ENCODE results near the gene PSKH1. TPM values are rescaled to one million over a fixed set of nuclear protein-coding genes. Genes with fewer than 3 reads are reported as not detected.

Gene PSKH1
- total and polyA plus RNA-seq, 4 donors, result 15.2 to 30.4 (median 22.9) TPM

DNA sequence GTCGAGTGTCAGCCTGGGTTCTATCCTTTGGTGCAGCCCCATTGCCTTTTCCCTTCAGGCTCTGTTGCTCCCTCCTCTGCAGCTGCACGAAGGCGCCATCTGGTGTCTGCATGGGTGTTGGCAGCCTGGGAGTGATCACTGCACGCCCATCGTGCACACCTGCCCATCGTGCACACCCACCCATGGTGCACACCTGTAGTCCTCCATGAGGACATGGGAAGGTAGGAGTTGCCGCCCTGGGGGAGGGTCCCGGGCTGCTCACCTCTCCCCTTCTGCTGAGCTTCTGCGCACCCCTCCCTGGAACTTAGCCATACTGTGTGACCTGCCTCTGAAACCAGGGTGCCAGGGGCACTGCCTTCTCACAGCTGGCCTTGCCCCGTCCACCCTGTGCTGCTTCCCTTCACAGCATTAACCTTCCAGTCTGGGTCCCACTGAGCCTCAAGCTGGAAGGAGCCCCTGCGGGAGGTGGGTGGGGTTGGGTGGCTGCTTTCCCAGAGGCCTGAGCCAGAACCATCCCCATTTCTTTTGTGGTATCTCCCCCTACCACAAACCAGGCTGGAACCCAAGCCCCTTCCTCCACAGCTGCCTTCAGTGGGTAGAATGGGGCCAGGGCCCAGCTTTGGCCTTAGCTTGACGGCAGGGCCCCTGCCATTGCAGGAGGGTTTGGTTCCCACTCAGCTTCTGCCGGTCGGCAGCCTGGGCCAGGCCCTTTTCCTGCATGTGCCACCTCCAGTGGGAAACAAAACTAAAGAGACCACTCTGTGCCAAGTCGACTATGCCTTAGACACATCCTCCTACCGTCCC is 35.7 kb downstream of the PSKH1 start:
- intact Hi-C loops (cut with DNase I), result loop anchor here (1.0 to 2.0 kb wide), 3 partner anchors 44 to 114 kb away; partner anchors contain the start of gene NRN1L (in 1 of the 2)
- ATAC-seq (ENCODE audit: low FRiP score) (peak; percentile 78), DNase-seq (peak; percentile 77 to 90)
- H3K4me3 ChIP-seq (ENCODE audit: low read length in 2 of 2), result no peak overlapping the region
- peaks cover 0 to 2% of the 10 kb centered on the region in 2 donors for H3K36me3 ChIP-seq (ENCODE audit: control insufficient read depth in 1 of 2, insufficient read depth in 2 of 2, low read length in 1 of 2)
- no peak overlapping the region for H3K27ac ChIP-seq (ENCODE audit: low read depth in 1 of 2, low read length in 2 of 2)
- H3K4me1 ChIP-seq (ENCODE audit: control insufficient read depth in 1 of 2, insufficient read depth in 2 of 2, low read length in 2 of 2), result no peaks in the 10 kb centered on the region
- H3K27me3 ChIP-seq (ENCODE audit: control insufficient read depth in 1 of 2, insufficient read depth in 2 of 2, low read length in 1 of 2), result no peaks in the 10 kb centered on the region
- no peaks in the 10 kb centered on the region for H3K9me3 ChIP-seq (ENCODE audit: control insufficient read depth, low read length)
- 47 to 50% methylated on average over 16 of the region's 16 CpGs for WGBS, 2 donors

DNA sequence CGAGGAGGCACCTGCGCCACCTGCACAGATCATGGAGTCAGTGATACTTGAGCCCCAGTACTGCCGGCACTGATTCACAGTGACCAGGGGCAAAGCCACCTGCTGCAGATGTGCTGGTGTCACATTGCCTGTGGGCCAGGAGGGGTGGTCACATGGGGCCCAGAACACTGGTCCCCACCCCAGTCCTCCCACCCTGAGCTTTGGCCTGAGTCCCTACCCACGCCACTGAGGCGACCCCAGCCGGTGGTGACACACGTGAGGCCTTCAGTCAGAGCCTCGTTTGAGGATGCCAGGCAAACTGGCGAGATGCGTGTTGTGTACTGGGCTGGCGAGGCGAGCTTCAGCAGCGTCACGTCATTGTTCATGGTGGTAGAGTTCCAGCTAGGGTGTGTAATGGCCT is 37.1 kb downstream of the PSKH1 start:
- Histone ChIP-seq H3K4me3 (ENCODE audit: low read length in 2 of 2) (no peak overlapping the region), H3K36me3 (ENCODE audit: control insufficient read depth in 1 of 2, insufficient read depth in 2 of 2, low read length in 1 of 2) (peaks cover 0 to 2% of the 10 kb centered on the region in 2 donors), H3K27me3 (ENCODE audit: control insufficient read depth in 1 of 2, insufficient read depth in 2 of 2, low read length in 1 of 2) (no peaks in the 10 kb centered on the region), H3K27ac (ENCODE audit: low read depth in 1 of 2, low read length in 2 of 2) (no peak overlapping the region), H3K9me3 (ENCODE audit: control insufficient read depth, low read length) (no peaks in the 10 kb centered on the region), H3K4me1 (ENCODE audit: control insufficient read depth in 1 of 2, insufficient read depth in 2 of 2, low read length in 2 of 2) (no peaks in the 10 kb centered on the region)
- intact Hi-C loops (cut with DNase I), result no loop called here
- ATAC-seq (ENCODE audit: low FRiP score) (no peak), DNase-seq (peak in 1 of 2 donors; percentile 30)
- WGBS, 2 donors, result 88 to 90% methylated on average over 14 of the region's 14 CpGs

DNA sequence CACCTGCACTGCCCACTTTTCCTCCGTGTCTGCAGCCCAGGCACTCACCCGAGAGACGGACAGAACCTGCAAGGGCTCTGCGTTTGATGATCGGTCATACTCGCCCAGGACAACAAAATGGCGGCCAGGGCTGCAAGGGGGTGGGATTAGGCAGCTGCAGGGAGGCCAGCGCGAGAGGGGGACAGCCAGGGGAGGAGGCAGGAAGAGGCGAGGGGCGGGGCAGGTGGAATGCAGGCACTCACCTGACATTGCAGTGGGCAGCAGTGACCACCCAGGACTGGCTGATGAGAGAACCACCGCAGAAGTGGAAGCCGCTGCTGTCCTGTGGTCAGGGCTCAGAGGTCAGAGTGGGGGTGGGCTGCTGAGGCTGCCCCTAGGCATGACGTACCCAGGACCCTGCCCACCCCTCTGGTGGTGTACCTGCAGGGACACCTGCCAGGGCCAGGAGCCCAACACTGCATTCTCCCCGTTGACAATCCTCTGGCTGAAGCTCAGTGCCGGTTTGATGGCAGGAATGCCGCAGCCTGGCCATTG is 37.7 kb downstream of the PSKH1 start:
- H3K27ac ChIP-seq (ENCODE audit: low read depth in 1 of 2, low read length in 2 of 2), result no peak overlapping the region
- intact Hi-C loops (cut with DNase I), result no loop called here
- DNase-seq (peak in 1 of 2 donors; percentile 42), ATAC-seq (ENCODE audit: low FRiP score) (no peak)
- H3K27me3 ChIP-seq (ENCODE audit: control insufficient read depth in 1 of 2, insufficient read depth in 2 of 2, low read length in 1 of 2), result no peaks in the 10 kb centered on the region
- WGBS, 2 donors, result 90 to 91% methylated on average over 14 to 17 of the region's 17 CpGs
- peaks cover 0 to 2% of the 10 kb centered on the region in 2 donors for H3K36me3 ChIP-seq (ENCODE audit: control insufficient read depth in 1 of 2, insufficient read depth in 2 of 2, low read length in 1 of 2)
- no peak overlapping the region for H3K4me3 ChIP-seq (ENCODE audit: low read length in 2 of 2)
- no peaks in the 10 kb centered on the region for H3K4me1 ChIP-seq (ENCODE audit: control insufficient read depth in 1 of 2, insufficient read depth in 2 of 2, low read length in 2 of 2)
- no peaks in the 10 kb centered on the region for H3K9me3 ChIP-seq (ENCODE audit: control insufficient read depth, low read length)

DNA sequence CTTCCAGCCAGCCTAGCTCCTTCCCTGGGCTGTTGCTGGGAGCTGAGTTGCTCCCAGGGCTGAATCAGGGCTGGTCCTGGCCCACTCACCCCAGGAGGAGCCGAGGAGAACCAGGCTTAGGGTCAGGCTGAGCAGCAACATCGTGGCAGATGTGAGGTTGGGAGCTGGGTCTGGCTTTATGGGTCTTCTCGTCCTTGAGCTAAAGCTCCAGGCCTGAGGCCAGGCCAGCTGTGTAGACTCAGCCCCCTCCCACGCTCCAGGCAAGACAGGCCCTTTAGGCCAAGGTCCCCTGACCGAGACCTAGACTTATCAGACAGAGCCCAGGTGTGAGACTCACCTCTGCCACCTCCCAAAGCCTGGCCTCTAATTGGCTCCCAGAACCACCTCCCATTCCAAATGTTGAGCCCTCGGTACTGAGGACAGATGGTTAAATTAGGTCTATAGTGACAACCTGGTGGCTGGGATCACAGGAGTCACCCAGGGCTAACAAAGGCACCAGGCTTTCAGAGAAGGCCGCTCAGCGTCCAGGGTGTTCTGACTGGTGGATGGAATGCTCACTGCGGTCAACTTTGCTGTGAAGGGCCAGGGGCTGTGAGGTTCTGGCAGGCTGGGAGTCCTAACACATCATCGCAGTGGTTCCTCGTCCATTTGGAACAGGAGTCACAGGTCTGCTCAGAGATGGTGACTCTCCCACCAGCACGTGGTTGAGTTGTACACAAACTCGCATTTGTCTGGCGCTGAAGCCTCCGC is 38.8 kb downstream of the PSKH1 start, which contains the start of gene CTRL:
TSS of gene CTRL (minus strand) at position 151 of the 750 bp plus-strand sequence. CDS start at position 141, 10 bp downstream.
- Histone ChIP-seq H3K27me3 (ENCODE audit: control insufficient read depth in 1 of 2, insufficient read depth in 2 of 2, low read length in 1 of 2) (no peaks in the 10 kb centered on the region), H3K27ac (ENCODE audit: low read depth in 1 of 2, low read length in 2 of 2) (no peak within 1 kb of the TSS), H3K36me3 (ENCODE audit: control insufficient read depth in 1 of 2, insufficient read depth in 2 of 2, low read length in 1 of 2) (peaks cover 0 to 2% of the 10 kb centered on the region in 2 donors), H3K9me3 (ENCODE audit: control insufficient read depth, low read length) (no peaks in the 10 kb centered on the region), H3K4me1 (ENCODE audit: control insufficient read depth in 1 of 2, insufficient read depth in 2 of 2, low read length in 2 of 2) (no peaks in the 10 kb centered on the region), H3K4me3 (ENCODE audit: low read length in 2 of 2) (no peak within 1 kb of the TSS)
- ATAC-seq (ENCODE audit: low FRiP score) (no peak), DNase-seq (peak in 1 of 2 donors; percentile 44)
- intact Hi-C loops (cut with DNase I), result no loop called here
- 84% methylated on average over 15 of the region's 15 CpGs for WGBS, 2 donors

DNA sequence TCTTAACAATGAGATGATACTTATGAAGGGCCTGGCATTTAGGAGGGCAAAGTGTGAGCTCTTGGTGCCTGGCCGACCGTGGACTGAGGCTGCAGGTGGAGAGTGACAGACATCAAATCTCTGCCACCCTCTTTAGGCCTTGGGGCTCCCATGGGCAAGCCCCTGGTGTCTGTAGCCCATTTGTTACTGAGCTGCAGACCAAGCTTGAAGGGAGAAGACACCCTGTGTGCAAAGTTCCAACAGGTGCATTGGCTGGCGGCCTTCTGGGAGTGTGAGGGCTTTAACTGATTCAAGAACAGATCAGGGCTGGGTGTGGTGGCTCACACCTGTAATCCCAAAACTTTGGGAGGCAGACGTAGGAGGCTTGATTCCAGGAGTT is 39.4 kb downstream of the PSKH1 start:
- Histone ChIP-seq H3K9me3 (ENCODE audit: control insufficient read depth, low read length) (no peaks in the 10 kb centered on the region), H3K27me3 (ENCODE audit: control insufficient read depth in 1 of 2, insufficient read depth in 2 of 2, low read length in 1 of 2) (no peaks in the 10 kb centered on the region), H3K27ac (ENCODE audit: low read depth in 1 of 2, low read length in 2 of 2) (no peak overlapping the region), H3K36me3 (ENCODE audit: control insufficient read depth in 1 of 2, insufficient read depth in 2 of 2, low read length in 1 of 2) (peaks cover 0 to under 1% of the 10 kb centered on the region in 2 donors), H3K4me1 (ENCODE audit: control insufficient read depth in 1 of 2, insufficient read depth in 2 of 2, low read length in 2 of 2) (no peaks in the 10 kb centered on the region), H3K4me3 (ENCODE audit: low read length in 2 of 2) (no peak overlapping the region)
- intact Hi-C loops (cut with DNase I), result no loop called here
- WGBS, 2 donors, result 92 to 95% methylated on average over 4 of the region's 4 CpGs
- no peak for ATAC-seq (ENCODE audit: low FRiP score)
- DNase-seq, result no peak

DNA sequence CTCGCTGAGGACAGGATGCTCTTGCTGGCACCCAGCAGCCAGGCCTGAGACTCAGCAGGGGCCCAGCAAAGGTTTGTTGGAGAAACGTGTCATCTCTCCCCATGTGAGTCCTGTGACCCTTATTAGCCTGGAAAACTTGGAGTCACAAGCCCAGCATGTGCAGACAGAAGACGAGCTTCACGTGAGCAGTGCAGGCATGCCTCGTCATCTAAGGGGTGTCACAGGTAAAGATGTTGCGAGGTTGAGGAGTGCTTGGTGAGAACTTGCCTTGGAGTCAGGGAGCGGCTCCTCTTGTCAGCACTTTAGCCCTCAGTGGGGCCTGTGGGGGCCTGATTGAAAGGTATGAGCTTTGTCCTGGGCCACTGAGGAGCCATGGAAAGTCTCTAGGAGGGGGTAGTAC is 40.8 kb downstream of the PSKH1 start:
- no peak for ATAC-seq (ENCODE audit: low FRiP score)
- Histone ChIP-seq H3K27ac (ENCODE audit: low read depth in 1 of 2, low read length in 2 of 2) (no peak overlapping the region), H3K4me3 (ENCODE audit: low read length in 2 of 2) (no peak overlapping the region), H3K36me3 (ENCODE audit: control insufficient read depth in 1 of 2, insufficient read depth in 2 of 2, low read length in 1 of 2) (no peaks in the 10 kb centered on the region), H3K27me3 (ENCODE audit: control insufficient read depth in 1 of 2, insufficient read depth in 2 of 2, low read length in 1 of 2) (no peaks in the 10 kb centered on the region), H3K9me3 (ENCODE audit: control insufficient read depth, low read length) (no peaks in the 10 kb centered on the region), H3K4me1 (ENCODE audit: control insufficient read depth in 1 of 2, insufficient read depth in 2 of 2, low read length in 2 of 2) (no peaks in the 10 kb centered on the region)
- DNase-seq, result no peak
- 82 to 85% methylated on average over 7 of the region's 7 CpGs for WGBS, 2 donors
- intact Hi-C loops (cut with DNase I), result no loop called here

DNA sequence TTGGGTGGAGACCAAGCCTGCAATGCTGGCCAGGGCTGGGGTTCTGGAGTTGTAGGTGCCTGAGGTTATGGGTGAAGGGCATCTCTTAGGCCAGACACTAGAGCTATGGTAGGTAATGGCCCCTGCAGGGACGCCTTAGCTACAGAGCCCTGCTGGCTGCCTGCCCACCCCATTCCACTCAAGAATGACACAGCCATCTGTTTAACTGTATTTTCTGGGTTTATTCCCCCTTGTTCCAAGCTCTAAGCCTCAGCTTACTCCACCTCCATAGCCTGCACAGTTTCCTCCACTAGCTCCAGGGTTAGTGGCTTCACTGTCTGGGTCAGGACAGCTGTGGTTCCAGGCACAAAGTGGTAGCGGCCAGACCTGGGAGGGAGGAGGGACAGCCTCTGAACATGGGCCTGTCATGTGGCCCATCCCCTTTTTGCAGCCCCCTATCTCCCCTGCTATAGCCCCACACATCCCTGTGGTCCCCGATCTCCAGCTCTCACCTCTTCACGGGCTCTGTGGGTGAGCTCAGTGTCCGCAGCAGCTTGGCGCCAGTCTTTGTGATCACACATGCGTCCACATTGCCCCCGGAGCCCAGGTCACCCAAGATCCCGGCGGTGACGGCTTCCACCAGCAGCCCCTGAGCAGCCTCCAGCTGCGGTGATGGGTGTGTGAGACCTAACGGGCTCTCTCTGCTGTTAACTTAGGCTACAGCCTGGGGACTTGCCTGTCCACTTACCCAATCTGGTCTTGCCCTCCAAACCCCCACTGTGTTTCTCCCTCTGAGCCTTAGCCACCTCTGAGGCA is 41.4 kb downstream of the PSKH1 start:
- Histone ChIP-seq H3K9me3 (ENCODE audit: control insufficient read depth, low read length) (no peaks in the 10 kb centered on the region), H3K36me3 (ENCODE audit: control insufficient read depth in 1 of 2, insufficient read depth in 2 of 2, low read length in 1 of 2) (no peaks in the 10 kb centered on the region), H3K4me1 (ENCODE audit: control insufficient read depth in 1 of 2, insufficient read depth in 2 of 2, low read length in 2 of 2) (no peaks in the 10 kb centered on the region), H3K27me3 (ENCODE audit: control insufficient read depth in 1 of 2, insufficient read depth in 2 of 2, low read length in 1 of 2) (no peaks in the 10 kb centered on the region), H3K27ac (ENCODE audit: low read depth in 1 of 2, low read length in 2 of 2) (no peak overlapping the region), H3K4me3 (ENCODE audit: low read length in 2 of 2) (no peak overlapping the region)
- WGBS, 2 donors, result 26 to 29% methylated on average over 13 of the region's 13 CpGs
- ATAC-seq (ENCODE audit: low FRiP score) (no peak), DNase-seq (no peak)
- intact Hi-C loops (cut with DNase I), result no loop called here

DNA sequence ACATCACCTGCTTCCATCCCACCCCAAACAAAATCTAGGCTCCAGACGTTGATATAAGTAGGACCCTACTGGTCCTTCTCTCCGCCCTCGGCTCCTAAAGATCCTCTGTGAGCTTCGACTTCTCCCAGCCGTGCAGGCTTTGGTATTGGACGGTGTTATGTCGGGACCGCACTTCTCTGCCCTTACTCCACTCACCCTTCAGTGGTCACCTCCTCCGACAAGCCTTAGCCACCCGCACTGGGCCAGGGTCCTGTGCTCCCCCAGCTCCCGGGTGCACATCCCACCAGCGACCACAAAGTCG is 42.0 kb downstream of the PSKH1 start:
- intact Hi-C loops (cut with DNase I), result no loop called here
- H3K4me1 ChIP-seq (ENCODE audit: control insufficient read depth in 1 of 2, insufficient read depth in 2 of 2, low read length in 2 of 2), result no peaks in the 10 kb centered on the region
- H3K36me3 ChIP-seq (ENCODE audit: control insufficient read depth in 1 of 2, insufficient read depth in 2 of 2, low read length in 1 of 2), result no peaks in the 10 kb centered on the region
- no peaks in the 10 kb centered on the region for H3K9me3 ChIP-seq (ENCODE audit: control insufficient read depth, low read length)
- ATAC-seq (ENCODE audit: low FRiP score) (peak; percentile 11), DNase-seq (peak in 1 of 2 donors; percentile 68)
- H3K4me3 ChIP-seq (ENCODE audit: low read length in 2 of 2), result peak overlapping the region in 1 of 2 donors; percentile 49
- 7 to 8% methylated on average over 13 of the region's 13 CpGs for WGBS, 2 donors
- no peaks in the 10 kb centered on the region for H3K27me3 ChIP-seq (ENCODE audit: control insufficient read depth in 1 of 2, insufficient read depth in 2 of 2, low read length in 1 of 2)
- peak overlapping the region in 1 of 2 donors; percentile 8 for H3K27ac ChIP-seq (ENCODE audit: low read depth in 1 of 2, low read length in 2 of 2)
